Measurements from ENCODE around the gene KIRREL3. TPM values are rescaled to one million over a fixed set of nuclear protein-coding genes. Genes with fewer than 3 reads are reported as not detected.
A peak's percentile ranks its signal among the peaks of the same experiment; 100 is the strongest.
"Not testable (repeated sequence)": the region's sequence is repeated elsewhere in the genome, so short reads cannot be mapped to it uniquely, and the experiment has no call there.

The KIRREL3 gene
- total RNA-seq, 2 donors from 2014 or later: 0.44 to 2.1 TPM

- intact Hi-C loops (cut with DNase I): loop anchor here in 1 of 2 donors (5.0 kb wide), 1 partner anchor 36 kb away; the partner anchor contains the start of gene ST3GAL4
- DNase-seq: no peak
Measured at GRCh38 chr11:126393143-126393542, 607.4 kb downstream of the KIRREL3 start.

GRCh38 chr11:126392633-126393013, 607.9 kb downstream of the KIRREL3 start:
- ATAC-seq: peak in 1 of 2 donors; percentile 2
- DNase-seq: no peak
- intact Hi-C loops (cut with DNase I): loop anchor here in 1 of 2 donors (5.0 kb wide), 1 partner anchor 35 kb away; the partner anchor contains the start of gene ST3GAL4

More at GRCh38 chr11:126393143-126393542, 607.4 kb downstream of the KIRREL3 start:
- no peak for ATAC-seq

- peak; percentile 52 for DNase-seq
- ATAC-seq: peak; percentile 17 to 58
- intact Hi-C loops (cut with DNase I): loop anchor here in 1 of 2 donors (5.0 kb wide), 1 partner anchor 35 kb away; the partner anchor contains the start of gene ST3GAL4
Measured at GRCh38 chr11:126391970-126392632, 608.5 kb downstream of the KIRREL3 start.

- ATAC-seq (no peak), DNase-seq (no peak)
- intact Hi-C loops (cut with DNase I): loop anchor here in 1 of 2 donors (5.0 kb wide), 1 partner anchor 34 kb away; the partner anchor contains the start of gene ST3GAL4
Measured at GRCh38 chr11:126391286-126391954, 609.1 kb downstream of the KIRREL3 start.

- intact Hi-C loops (cut with DNase I): loop anchor here in 1 of 2 donors (5.0 kb wide), 1 partner anchor 33 kb away; the partner anchor contains the start of gene ST3GAL4
- no peak for DNase-seq
Measured at GRCh38 chr11:126390272-126390867, 610.2 kb downstream of the KIRREL3 start.

GRCh38 chr11:126387857-126388256, 612.7 kb downstream of the KIRREL3 start:
- ATAC-seq (no peak), DNase-seq (no peak)
- intact Hi-C loops (cut with DNase I): no loop called here

More at GRCh38 chr11:126390272-126390867, 610.2 kb downstream of the KIRREL3 start:
- ATAC-seq: no peak

GRCh38 chr11:126386729-126387071, 613.9 kb downstream of the KIRREL3 start:
- DNase-seq (peak; percentile 82), ATAC-seq (peak; percentile 58 to 65)
- intact Hi-C loops (cut with DNase I): not testable (repeated sequence)

- ATAC-seq: peak in 1 of 2 donors; percentile 5
- DNase-seq: no peak
- intact Hi-C loops (cut with DNase I): no loop called here
Measured at GRCh38 chr11:126385991-126386728, 614.4 kb downstream of the KIRREL3 start.

- DNase-seq: no peak
- peak; percentile 13 to 20 for ATAC-seq
- intact Hi-C loops (cut with DNase I): no loop called here
Measured at GRCh38 chr11:126384449-126385070, 616.0 kb downstream of the KIRREL3 start.

- DNase-seq: no peak
- no peak for ATAC-seq
- intact Hi-C loops (cut with DNase I): no loop called here
Measured at GRCh38 chr11:126383339-126384335, 616.9 kb downstream of the KIRREL3 start.

- ATAC-seq; intact Hi-C loops (cut with DNase I); DNase-seq: not testable (repeated sequence)
Measured at GRCh38 chr11:126382641-126383040, 617.9 kb downstream of the KIRREL3 start.

- intact Hi-C loops (cut with DNase I); ATAC-seq; DNase-seq: not testable (repeated sequence)
Measured at GRCh38 chr11:126381960-126382359, 618.6 kb downstream of the KIRREL3 start.

GRCh38 chr11:126380909-126381308, 619.7 kb downstream of the KIRREL3 start:
- ATAC-seq: no peak
- intact Hi-C loops (cut with DNase I): no loop called here
- no peak for DNase-seq

GRCh38 chr11:126378763-126379162, 621.8 kb downstream of the KIRREL3 start:
- intact Hi-C loops (cut with DNase I): no loop called here
- ATAC-seq (no peak), DNase-seq (no peak)

- intact Hi-C loops (cut with DNase I): no loop called here
- no peak for DNase-seq
- no peak for ATAC-seq
Measured at GRCh38 chr11:126375726-126376125, 624.8 kb downstream of the KIRREL3 start.

- intact Hi-C loops (cut with DNase I); DNase-seq: not testable (repeated sequence)
- peak; percentile 56 to 63 for ATAC-seq
Measured at GRCh38 chr11:126374562-126375300, 625.8 kb downstream of the KIRREL3 start.

Measured in left cardiac atrium (tissue), 4 donors.